Uterus (tissue), 4 donors: ENCODE results near the gene STAMBPL1. TPM values are rescaled to one million over a fixed set of nuclear protein-coding genes. Genes with fewer than 3 reads are reported as not detected.

ENCODE experiments used
- DNase-seq, 2 donors: peaks; one replicate each; pipeline ENCODE4 v3.0.0-alpha.2; 2019 to 2020
- H3K27ac ChIP-seq, 2 donors: fragments of 200-600 bp; sonication (generic); 1 replicate in 1 of 2; 2 replicates in 1 of 2; pipeline ENCODE4 v1.5.1; 2016 to 2018
- H3K27me3 ChIP-seq, 2 donors: fragments of 200-600 bp; sonication (generic); one replicate each; pipeline ENCODE4 v1.5.1; 2018 to 2019; ENCODE audit warnings: control low read depth in 1 of 2
- H3K36me3 ChIP-seq, 2 donors: fragments of 200-600 bp; sonication (generic); one replicate each; pipeline ENCODE4 v1.5.1; 2019; ENCODE audit warnings: control low read depth in 1 of 2
- H3K4me1 ChIP-seq, 2 donors: fragments of 200-600 bp; sonication (generic); one replicate each; pipeline ENCODE4 v1.5.1; 2018 to 2019; ENCODE audit warnings: control low read depth in 1 of 2
- H3K4me3 ChIP-seq, 2 donors: fragments of 200-600 bp; sonication (generic); 1 replicate in 1 of 2; 2 replicates in 1 of 2; pipeline ENCODE4 v1.5.1; 2018 to 2019; ENCODE audit warnings: mild to moderate bottlenecking in 1 of 2
- H3K9me3 ChIP-seq, 2 donors: fragments of 200-600 bp; sonication (generic); one replicate each; pipeline ENCODE4 v1.5.1; 2019; ENCODE audit warnings: control low read depth in 1 of 2
- POLR2A ChIP-seq, 2 donors: fragments of 450-650 bp; IDR thresholded peaks; one replicate each; pipeline ENCODE4 v1.6.1; 2016; ENCODE audit warnings: antibody characterized with exemption in 2 of 2, mild to moderate bottlenecking in 1 of 2, moderate library complexity in 1 of 2
- intact Hi-C: fragments of 100-400 bp; cut with DNase I; formaldehyde crosslinking; loops from one replicate; pipeline ENCODE4 v1.15.1; 2023; ENCODE audit warnings: low total_unique reads
- total RNA-seq, 4 donors: library from RNA; depleted of rRNA in 3 of 4; stranded (reverse); fragments of >200 nt in 3 of 4; gene quantifications; one replicate each; pipeline versions ENCODE4 v1.1.0 to v1.2.4, GENCODE V29; 2014 to 2023
- TF ChIP-seq, protein P1 (sequence below), 4 experiments: fragments of 200-600 bp in 2 of 4; fragments of 450-650 bp in 2 of 4; sonication (generic) in 2 of 4; IDR thresholded peaks; one replicate each; pipeline ENCODE4 v1.5.1; 2016 to 2019; ENCODE audit warnings: antibody characterized with exemption in 4 of 4, mild to moderate bottlenecking in 2 of 4, moderate library complexity in 1 of 4
- donor health status: DM: yes; HTN: yes; CAD: no.

The STAMBPL1 gene
- total RNA-seq, 4 donors from 2014 or later = 3.8 to 23.6 (median 6.5) TPM

- Histone ChIP-seq H3K36me3 (no peaks in the 10 kb centered on the region), H3K9me3 (no peaks in the 10 kb centered on the region), H3K27me3 (no peaks in the 10 kb centered on the region), H3K4me1 (no peaks in the 10 kb centered on the region), H3K4me3 (no peak overlapping the region), H3K27ac (no peak overlapping the region)
- no peak for TF ChIP-seq POLR2A (IDR thresholded peaks at IDR 0.05)
- TF ChIP-seq, protein P1, sequence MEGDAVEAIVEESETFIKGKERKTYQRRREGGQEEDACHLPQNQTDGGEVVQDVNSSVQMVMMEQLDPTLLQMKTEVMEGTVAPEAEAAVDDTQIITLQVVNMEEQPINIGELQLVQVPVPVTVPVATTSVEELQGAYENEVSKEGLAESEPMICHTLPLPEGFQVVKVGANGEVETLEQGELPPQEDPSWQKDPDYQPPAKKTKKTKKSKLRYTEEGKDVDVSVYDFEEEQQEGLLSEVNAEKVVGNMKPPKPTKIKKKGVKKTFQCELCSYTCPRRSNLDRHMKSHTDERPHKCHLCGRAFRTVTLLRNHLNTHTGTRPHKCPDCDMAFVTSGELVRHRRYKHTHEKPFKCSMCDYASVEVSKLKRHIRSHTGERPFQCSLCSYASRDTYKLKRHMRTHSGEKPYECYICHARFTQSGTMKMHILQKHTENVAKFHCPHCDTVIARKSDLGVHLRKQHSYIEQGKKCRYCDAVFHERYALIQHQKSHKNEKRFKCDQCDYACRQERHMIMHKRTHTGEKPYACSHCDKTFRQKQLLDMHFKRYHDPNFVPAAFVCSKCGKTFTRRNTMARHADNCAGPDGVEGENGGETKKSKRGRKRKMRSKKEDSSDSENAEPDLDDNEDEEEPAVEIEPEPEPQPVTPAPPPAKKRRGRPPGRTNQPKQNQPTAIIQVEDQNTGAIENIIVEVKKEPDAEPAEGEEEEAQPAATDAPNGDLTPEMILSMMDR (IDR thresholded peaks at IDR 0.05) = no peak
- intact Hi-C loops = no loop called here
- DNase-seq = no peak
Measured at GRCh38 chr10:88961266-88961665, 81.2 kb downstream of the STAMBPL1 start.

DNA sequence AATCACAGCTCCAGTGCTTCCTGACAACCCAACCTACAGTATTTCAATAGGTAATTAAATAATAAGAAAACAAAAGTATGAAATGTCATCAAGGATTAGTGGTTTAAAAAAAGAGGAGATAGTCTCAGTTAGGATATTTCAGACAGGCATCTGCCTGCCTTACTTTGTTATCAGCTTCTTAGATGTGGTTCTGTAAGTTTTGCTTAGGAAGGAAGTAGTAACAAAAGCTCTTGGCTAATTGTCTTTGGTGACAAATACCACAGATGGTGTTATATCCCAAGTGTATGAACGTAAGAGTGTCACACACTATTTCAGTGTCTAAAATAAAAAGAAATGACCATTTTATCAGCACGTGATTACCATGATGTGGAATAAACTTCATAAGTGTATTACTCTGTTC lies 82.3 kb downstream of the STAMBPL1 start:
- intact Hi-C loops = no loop called here
- no peaks in the 10 kb centered on the region for H3K27me3 ChIP-seq
- no peak overlapping the region for H3K4me3 ChIP-seq
- H3K36me3 ChIP-seq = no peaks in the 10 kb centered on the region
- DNase-seq = no peak
- no peaks in the 10 kb centered on the region for H3K9me3 ChIP-seq
- TF ChIP-seq, protein P1 (IDR thresholded peaks at IDR 0.05) = no peak
- no peak for TF ChIP-seq POLR2A (IDR thresholded peaks at IDR 0.05)
- H3K4me1 ChIP-seq = no peaks in the 10 kb centered on the region
- H3K27ac ChIP-seq = no peak overlapping the region

GRCh38 chr10:88963318-88963717 lies 83.3 kb downstream of the STAMBPL1 start:
- Histone ChIP-seq H3K36me3 (no peaks in the 10 kb centered on the region), H3K27me3 (no peaks in the 10 kb centered on the region), H3K9me3 (no peaks in the 10 kb centered on the region), H3K4me1 (no peaks in the 10 kb centered on the region), H3K4me3 (no peak overlapping the region), H3K27ac (no peak overlapping the region)
- intact Hi-C loops = no loop called here
- no peak for TF ChIP-seq POLR2A (IDR thresholded peaks at IDR 0.05)
- TF ChIP-seq, protein P1 (IDR thresholded peaks at IDR 0.05) = no peak
- no peak for DNase-seq

DNA sequence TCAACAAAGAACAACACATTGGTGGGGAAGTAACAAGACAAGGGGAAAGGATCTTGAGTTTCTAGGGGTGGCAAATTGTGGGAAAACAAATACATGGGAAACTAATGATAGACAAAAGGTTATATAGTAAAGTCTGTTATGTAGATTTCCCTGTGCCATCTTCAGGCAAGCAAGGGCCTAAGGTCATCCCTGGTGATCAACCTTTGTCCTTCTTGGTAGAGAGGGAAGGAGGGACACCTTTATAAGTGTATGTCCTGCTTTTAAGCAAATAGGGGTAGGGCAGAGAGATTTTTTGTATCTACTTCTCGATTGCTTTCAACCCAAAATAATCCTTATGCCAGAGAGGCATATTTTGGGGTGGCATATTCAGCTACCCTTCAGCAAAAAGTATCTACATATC lies 84.3 kb downstream of the STAMBPL1 start:
- DNase-seq = no peak
- intact Hi-C loops = no loop called here
- Histone ChIP-seq H3K36me3 (no peaks in the 10 kb centered on the region), H3K9me3 (no peaks in the 10 kb centered on the region), H3K27ac (peak overlapping the region; percentile 82 to 95), H3K4me1 (no peaks in the 10 kb centered on the region), H3K4me3 (no peak overlapping the region), H3K27me3 (no peaks in the 10 kb centered on the region)
- TF ChIP-seq POLR2A (IDR thresholded peaks at IDR 0.05) = no peak
- TF ChIP-seq, protein P1 (IDR thresholded peaks at IDR 0.05) = no peak

- intact Hi-C loops = no loop called here
- Histone ChIP-seq H3K4me3 (no peak overlapping the region), H3K27ac (peak overlapping the region; percentile 82 to 95), H3K27me3 (no peaks in the 10 kb centered on the region), H3K9me3 (no peaks in the 10 kb centered on the region), H3K36me3 (no peaks in the 10 kb centered on the region), H3K4me1 (no peaks in the 10 kb centered on the region)
- TF ChIP-seq, protein P1 (IDR thresholded peaks at IDR 0.05) = no peak
- TF ChIP-seq POLR2A (IDR thresholded peaks at IDR 0.05) = no peak
- DNase-seq = no peak
Measured at GRCh38 chr10:88964869-88965415, 84.9 kb downstream of the STAMBPL1 start.
